Dermis blood vessel endothelial cell (primary cell): ENCODE data around the gene ZNF684. TPM values are rescaled to one million over a fixed set of nuclear protein-coding genes. Genes with fewer than 3 reads are reported as not detected.

Experiments used
- DNase-seq: peaks from one replicate; pipeline ENCODE4 v3.0.0; 2010
- total RNA-seq: library from RNA; depleted of rRNA; stranded (reverse); fragments of >200 nt; gene quantifications from 2 replicates; pipeline ENCODE4 v1.2.3, GENCODE V29; 2014

The ZNF684 gene
- total RNA-seq, 1 donor from 2014 or later, result 4.4 TPM

DNA sequence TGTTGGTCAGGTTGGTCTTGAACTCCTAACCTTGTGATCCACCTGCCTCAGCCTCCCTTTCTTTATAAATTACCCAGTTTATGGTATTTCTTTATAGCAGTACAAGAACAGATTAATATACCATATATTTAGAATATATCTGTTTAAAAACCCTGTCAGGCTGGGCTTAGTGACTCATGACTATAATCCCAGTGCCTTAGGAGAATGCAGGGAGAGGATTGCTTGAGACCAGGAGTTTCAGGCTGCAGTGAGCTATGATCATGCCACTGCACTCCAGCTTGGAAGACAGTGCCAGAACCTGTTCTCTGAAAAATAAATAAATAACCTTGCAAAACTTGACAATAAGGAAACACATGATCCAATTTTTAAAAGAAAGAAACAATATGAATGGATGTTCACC lies 43.9 kb downstream of the ZNF684 start:
- peak; percentile 25 for DNase-seq

DNA sequence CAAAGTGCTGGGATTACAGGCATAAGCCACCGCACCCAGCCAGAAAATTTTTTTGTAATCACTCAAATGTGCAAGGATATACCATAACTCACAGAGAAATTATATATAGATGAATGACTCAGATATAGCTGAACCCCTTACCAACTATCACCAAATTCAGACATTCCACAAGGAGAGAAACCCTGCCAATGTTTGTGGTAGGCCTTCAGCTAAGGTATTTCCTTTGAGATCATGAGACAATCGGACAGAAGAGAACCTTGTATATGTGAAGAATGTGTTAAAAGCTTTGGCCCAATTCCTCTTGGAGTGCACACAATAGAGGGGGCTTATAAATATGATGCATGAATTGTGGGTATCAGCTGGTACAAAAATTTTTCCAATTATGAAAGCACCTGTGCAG lies 50.7 kb downstream of the ZNF684 start:
- no peak for DNase-seq

DNA sequence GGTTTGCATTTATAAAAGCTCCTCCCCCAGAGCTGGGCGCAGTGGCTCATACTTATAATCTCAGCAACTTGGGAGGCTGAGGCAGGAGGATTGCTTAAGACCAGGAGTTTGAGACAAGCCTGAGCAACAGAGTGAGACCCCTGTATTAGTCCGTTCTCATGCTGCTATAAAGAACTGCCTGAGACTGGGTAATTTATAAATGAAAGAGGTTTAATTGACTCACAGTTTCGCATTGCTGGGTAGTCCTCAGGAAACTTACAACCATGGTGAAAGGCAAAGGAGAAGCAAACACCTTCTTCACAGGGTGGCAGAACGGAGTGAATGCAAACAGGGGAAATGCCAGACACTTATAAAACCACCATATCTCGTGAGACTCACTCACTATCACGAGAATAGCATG lies 52.5 kb downstream of the ZNF684 start:
- DNase-seq, result no peak

DNA sequence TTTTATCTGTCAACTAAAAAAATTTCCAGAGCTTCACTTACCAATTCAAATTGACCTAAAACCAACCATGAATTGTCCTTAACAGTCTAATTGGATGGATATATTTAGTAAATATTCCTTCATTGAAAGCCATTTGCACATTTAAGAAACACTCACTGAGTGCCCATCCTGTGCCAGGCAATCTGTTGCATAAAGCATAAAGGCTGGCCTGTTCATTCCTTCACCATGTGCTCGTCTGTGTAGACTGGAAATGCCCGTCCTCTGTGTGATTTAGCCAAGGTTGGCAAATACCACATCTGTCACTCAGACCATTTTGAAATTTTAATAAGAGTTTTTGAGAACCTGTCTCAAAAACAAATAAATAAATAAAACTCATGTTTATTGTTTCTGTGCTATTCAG lies 57.1 kb downstream of the ZNF684 start:
- no peak for DNase-seq

DNA sequence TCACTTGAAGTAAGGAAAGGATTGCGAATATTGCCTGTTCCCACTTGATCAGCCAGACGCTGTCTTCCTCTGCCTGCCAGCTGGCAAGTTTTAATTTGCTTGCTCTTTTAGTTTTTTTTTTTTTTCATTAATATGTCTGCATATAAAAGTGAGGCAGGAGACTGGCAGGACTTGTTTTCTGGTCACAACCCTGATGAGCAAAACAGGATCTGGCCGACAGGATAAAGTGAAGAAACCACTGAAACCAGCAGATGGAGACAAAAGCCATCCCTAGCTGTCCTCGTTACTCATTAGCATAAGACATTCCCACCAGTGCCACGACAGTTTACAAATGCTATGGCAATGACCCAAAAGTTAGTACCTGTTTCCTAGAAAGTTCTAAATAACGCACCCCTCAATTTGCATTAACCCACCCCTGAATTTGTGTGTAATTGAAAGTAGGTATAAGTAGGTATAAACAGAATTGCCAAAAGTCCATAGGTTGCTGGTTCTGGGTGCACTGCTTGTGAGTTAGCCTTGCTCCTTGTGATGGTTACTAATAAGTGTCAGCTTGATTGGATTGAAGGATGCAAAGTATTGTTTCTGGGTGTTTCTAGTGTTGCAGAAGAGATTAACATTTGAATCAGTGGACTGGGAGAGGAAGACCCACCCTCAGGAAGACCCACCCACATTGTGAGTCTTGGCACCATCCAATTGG lies 60.8 kb downstream of the ZNF684 start:
- DNase-seq, result peak; percentile 59

DNA sequence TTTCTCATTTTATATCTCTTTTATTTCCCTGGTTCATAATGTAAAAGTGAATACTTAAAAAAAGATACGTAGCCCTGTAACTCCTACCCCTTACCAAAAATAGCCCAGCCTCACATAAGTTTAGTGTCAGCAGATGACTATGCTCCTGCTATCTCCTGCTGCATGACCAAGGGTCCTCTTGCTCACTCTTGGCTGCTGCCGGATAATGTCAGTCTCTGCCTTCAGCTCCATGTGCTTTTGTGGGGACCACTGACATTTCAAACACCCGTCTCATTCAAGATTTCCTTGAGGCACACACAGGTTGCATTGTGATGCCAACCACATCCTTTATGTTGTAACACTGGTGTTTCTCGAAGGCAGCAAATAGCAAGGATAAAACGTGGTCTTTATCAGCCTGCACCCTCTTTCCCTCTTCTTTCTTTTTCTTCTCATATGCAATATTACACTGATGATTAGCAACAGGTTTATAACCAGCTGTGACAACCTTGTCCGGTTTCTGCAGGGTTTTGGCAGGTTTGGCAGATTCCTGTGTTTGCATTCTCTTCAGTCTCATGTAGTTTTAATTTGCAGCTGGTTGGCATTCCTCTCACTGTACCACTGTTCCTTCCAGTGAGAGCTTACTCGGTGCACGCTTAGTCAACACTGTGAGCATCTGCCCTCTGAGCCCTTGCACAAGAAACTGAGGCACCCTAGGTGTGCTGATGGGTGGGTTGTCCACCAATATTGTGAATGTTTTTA lies 62.2 kb downstream of the ZNF684 start:
- no peak for DNase-seq

DNA sequence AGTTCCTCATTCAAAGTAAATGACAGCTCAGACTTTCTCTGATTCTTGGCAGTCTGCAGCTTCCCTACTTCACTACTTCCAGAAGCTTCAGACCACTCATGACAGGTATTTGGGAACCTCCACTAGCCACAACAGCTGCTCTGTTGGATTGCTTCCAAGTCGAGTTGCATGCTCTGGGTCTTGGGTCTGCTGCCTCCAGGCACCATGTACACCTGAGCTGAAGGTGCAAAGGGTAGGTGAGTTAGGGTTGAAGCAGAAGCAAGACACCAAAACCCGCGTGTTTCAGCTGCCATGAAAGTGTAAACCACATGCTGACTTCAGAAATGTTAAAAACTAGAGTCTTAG lies 62.7 kb downstream of the ZNF684 start:
- DNase-seq, result no peak

DNA sequence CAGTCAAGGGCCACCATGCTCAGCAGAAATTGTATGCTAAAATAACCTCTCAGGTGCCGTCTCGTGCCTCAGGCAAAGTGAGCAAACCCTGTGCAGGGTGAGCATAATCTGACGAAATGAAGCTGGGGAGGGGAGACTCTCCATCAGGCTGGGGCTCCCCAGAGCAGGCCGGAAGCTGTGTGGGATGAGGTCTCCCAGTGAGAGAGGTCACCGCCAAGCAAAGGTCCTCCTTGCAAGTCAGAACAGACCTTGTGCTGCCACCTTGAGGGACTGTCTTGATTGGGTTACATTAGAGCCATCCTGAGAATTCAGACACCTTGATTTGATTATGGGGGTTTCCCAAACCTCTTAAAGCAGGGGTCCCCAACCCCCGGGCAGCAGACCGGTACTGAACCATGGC lies 64.2 kb downstream of the ZNF684 start:
- peak; percentile 17 for DNase-seq

Other genes starting within 250 kb of the ZNF684 start
- 0.60 and 1.2 TPM in 2 replicates for gene COL9A2, start 214.4 kb upstream of the ZNF684 start, total RNA-seq
- gene SMAP2, start 157.9 kb upstream of the ZNF684 start, total RNA-seq, result 3.7 and 6.7 TPM in 2 replicates
- 1.2 and 2.0 TPM in 2 replicates for gene ZFP69B, start 81.2 kb upstream of the ZNF684 start, total RNA-seq
- 2.1 and 4.1 TPM in 2 replicates for gene ZFP69, start 54.3 kb upstream of the ZNF684 start, total RNA-seq
- 6.7 and 11.9 TPM in 2 replicates for gene EXO5, start 22.9 kb upstream of the ZNF684 start, total RNA-seq
- gene RIMS3, start 134.0 kb downstream of the ZNF684 start, total RNA-seq, result 0.28 and 0.34 TPM in 2 replicates
- 19.2 and 29.5 TPM in 2 replicates for gene NFYC, start 160.1 kb downstream of the ZNF684 start, total RNA-seq